Stimulated activated memory B cell treated with anti-CD40 and anti-IgM and Interleukin-4, amounts not matched to agents 10 μg/mL and 1 μg/mL and 100 μg/mL, for 72 hours (primary cell): Measurements from ENCODE around the gene DENND10.
"Not testable (repeated sequence)": the region's sequence is repeated elsewhere in the genome, so short reads cannot be mapped to it uniquely, and the experiment has no call there.

Source experiments
- ATAC-seq: fragments of 150-1000 bp; cut with Tn5 transposase; 2 replicates; pipeline ENCODE4 v1.10.0; 2021
- H3K27ac Mint-ChIP-seq: one replicate; pipeline ENCODE4 v1.8.0; 2022; ENCODE audit warnings: mild to moderate bottlenecking, mixed read lengths
- H3K27me3 Mint-ChIP-seq: one replicate; pipeline ENCODE4 v1.8.0; 2022; ENCODE audit warnings: mixed read lengths
- H3K36me3 Mint-ChIP-seq: one replicate; pipeline ENCODE4 v1.8.0; 2022; ENCODE audit warnings: mixed read lengths
- H3K4me1 Mint-ChIP-seq: one replicate; pipeline ENCODE4 v1.8.0; 2022; ENCODE audit warnings: mixed read lengths
- H3K4me3 Mint-ChIP-seq: one replicate; pipeline ENCODE4 v1.8.0; 2022; ENCODE audit warnings: mild to moderate bottlenecking, moderate library complexity, mixed read lengths
- H3K9me3 Mint-ChIP-seq: one replicate; pipeline ENCODE4 v1.8.0; 2022; ENCODE audit warnings: mixed read lengths

DENND10 gene

DNA sequence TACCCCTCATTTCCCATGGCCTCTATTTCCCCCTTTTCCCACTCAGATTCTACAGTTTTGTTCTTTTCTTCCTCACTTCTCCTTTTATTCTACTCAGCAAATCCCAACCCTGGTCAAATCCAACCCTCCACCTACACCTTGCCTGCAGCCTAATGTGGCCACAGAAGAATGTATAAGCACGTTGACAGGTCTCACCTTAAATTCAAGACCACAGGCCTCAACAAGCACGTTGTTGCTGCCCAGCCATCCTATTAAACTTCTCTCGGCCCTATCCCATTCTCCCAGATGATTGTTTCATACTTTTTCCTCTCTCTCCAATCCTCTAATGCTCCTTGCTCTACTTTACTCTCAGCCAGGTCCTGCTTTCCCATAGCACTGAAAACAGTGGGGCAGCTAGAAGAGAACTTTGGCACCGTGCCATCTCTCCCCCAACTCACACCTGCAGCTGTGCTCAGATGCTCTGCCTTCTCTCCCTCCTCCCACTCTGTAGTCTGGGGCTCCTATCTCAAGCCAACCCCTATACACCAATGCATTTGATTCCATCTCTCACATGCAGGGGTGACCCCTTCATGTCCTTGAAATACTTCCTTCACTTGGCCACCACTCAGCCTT lies 16.5 kb upstream of the DENND10 start:
- peaks cover 45% of the 10 kb centered on the region for H3K4me1 Mint-ChIP-seq
- H3K27ac Mint-ChIP-seq = peak overlapping the region; percentile 1
- ATAC-seq = no peak
- no peaks in the 10 kb centered on the region for H3K27me3 Mint-ChIP-seq
- H3K4me3 Mint-ChIP-seq = no peak overlapping the region
- H3K36me3 Mint-ChIP-seq = no peaks in the 10 kb centered on the region
- H3K9me3 Mint-ChIP-seq = no peaks in the 10 kb centered on the region

- no peaks in the 10 kb centered on the region for H3K27me3 Mint-ChIP-seq
- peak; percentile 52 for ATAC-seq
- H3K27ac Mint-ChIP-seq = peak overlapping the region; percentile 56
- no peaks in the 10 kb centered on the region for H3K9me3 Mint-ChIP-seq
- H3K36me3 Mint-ChIP-seq = no peaks in the 10 kb centered on the region
- H3K4me1 Mint-ChIP-seq = peaks cover 36% of the 10 kb centered on the region
- no peak overlapping the region for H3K4me3 Mint-ChIP-seq
Measured at GRCh38 chr10:119090026-119090795, 13.7 kb upstream of the DENND10 start.

- Mint-ChIP-seq H3K27me3 (no peaks in the 10 kb centered on the region), H3K27ac (peak overlapping the region; percentile 56), H3K9me3 (no peaks in the 10 kb centered on the region), H3K4me3 (no peak overlapping the region), H3K36me3 (no peaks in the 10 kb centered on the region), H3K4me1 (peaks cover 34% of the 10 kb centered on the region)
- ATAC-seq = peak; percentile 82
Measured at GRCh38 chr10:119090968-119091367, 12.9 kb upstream of the DENND10 start.

DNA sequence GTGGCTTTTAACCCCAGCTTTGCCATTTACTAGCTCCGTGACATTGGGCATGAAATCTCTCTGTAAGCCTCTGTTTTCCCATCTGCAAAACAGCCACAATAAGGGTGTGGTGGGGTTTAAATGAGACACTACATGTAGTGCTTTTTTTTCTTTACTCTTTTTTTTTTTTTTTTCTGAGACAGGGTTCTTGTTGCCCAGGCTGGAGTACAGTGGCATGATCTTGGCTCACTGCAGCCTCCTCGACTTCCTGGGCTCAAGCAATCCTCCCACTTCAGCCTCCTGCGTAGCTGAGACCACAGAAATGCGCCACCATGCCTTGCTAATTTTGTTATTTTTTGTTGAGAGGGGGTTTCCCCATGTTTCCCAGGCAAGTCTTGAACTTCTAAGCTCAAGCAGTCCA lies 8.3 kb upstream of the DENND10 start:
- ATAC-seq = no peak
- Mint-ChIP-seq H3K4me3 (no peak overlapping the region), H3K9me3 (no peaks in the 10 kb centered on the region), H3K27me3 (no peaks in the 10 kb centered on the region), H3K27ac (peak overlapping the region; percentile 32), H3K36me3 (no peaks in the 10 kb centered on the region), H3K4me1 (peaks cover 16% of the 10 kb centered on the region)

DNA sequence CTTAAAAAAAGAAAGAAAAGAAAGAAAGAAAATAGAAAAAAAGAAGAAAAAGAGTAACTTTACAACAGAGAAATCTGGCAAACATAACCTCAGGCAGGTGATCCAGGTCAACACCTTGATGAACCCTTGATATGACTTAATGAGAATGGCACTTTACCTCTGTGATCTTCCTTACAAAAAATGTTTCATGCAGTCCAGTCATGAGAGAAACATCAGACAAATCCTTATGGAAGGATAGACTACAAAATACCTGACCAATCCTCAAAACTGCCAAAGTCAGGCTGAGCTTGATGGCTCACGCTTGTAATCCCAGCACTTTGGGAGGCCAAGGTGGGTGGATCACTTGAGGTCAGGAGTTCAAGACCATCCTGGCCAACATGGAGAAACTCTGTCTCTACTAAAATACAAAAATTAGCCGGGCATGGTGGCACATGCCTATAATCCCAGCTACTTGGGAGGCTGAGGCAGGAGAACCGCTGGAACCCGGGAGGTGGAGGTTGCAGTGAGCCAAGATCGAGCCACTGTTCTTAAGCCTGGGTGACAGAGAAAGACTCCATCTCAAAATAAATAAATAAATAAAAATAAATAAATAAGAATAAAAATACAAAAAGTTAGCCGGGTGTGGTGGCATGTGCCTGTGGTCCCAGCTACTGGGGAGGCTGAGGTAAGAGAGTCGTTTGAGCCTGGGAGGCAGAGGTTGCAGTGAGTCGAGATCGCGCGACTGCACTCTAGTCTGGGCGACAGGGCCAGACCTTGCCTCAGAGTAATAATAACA lies 7.1 kb upstream of the DENND10 start:
- not testable (repeated sequence) for H3K27ac Mint-ChIP-seq, H3K9me3 Mint-ChIP-seq, H3K4me3 Mint-ChIP-seq, ATAC-seq, H3K27me3 Mint-ChIP-seq, H3K36me3 Mint-ChIP-seq
- peaks cover 12% of the 10 kb centered on the region for H3K4me1 Mint-ChIP-seq

DNA sequence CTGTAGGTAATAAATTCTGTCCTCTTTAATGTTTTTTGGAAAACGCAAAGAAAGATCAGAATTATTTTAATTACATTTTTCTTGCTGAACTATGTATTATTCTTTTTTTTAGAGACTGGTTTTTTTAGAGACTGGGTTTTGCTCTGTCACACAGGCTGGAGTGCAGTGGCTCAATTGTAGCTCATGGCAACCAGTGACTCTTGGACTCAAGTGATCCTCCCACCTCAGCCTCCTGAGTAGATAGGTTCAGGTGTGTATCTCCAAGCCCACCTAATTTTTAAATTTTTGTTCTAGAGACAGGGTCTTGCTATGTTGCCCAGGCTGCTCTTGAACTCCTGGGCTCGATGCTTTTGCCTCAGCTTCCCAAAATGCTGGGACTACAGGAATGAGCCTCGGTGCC lies 5.3 kb upstream of the DENND10 start:
- Mint-ChIP-seq H3K4me1 (peaks cover 29% of the 10 kb centered on the region), H3K4me3 (no peak overlapping the region)

DNA sequence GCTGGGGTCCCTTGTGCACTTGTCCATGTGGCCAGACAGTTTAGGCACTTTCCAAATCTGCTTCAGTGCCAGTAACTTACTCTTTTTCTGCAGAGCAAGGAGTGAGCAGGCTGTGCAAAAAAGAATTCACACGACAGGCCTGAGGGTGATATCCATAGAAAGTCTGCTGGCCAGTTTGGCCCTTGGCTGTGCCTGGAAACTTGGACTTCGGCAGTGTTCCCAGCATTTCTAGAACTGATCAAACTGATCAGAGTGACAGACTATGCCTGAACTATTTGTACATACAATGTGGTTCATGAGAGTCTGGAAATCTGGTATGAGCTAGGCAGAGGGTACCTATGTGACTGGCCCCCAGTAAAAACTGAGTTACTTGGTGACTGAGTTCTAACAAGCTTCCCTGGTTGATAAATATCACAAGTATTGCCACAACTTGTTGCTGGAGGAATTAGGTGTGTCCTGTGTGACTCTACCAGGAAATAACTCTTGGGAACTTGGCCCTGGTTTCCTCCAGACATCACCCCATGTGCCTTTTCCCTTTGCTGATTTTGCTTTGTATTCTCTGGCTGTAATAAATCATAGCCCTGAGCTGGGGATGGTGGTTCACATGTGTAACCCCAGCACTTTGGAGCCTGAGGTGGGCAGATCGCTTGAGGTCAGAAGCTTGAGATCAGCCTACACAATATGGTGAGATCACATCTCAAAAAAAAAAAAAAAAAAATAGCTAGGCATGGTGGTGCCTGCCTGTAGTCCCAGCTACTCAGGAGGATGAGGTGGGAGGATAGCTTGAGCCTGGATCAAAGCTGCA lies 3.3 kb upstream of the DENND10 start:
- H3K9me3 Mint-ChIP-seq = no peaks in the 10 kb centered on the region
- no peak overlapping the region for H3K4me3 Mint-ChIP-seq
- H3K27me3 Mint-ChIP-seq = no peaks in the 10 kb centered on the region
- H3K36me3 Mint-ChIP-seq = no peaks in the 10 kb centered on the region
- H3K27ac Mint-ChIP-seq = peak overlapping the region; percentile 30
- peaks cover 36% of the 10 kb centered on the region for H3K4me1 Mint-ChIP-seq
- no peak for ATAC-seq

More for the DNA sequence above, 5.3 kb upstream of the DENND10 start:
- Mint-ChIP-seq H3K27ac (no peak overlapping the region), H3K36me3 (no peaks in the 10 kb centered on the region), H3K9me3 (no peaks in the 10 kb centered on the region), H3K27me3 (no peaks in the 10 kb centered on the region)
- ATAC-seq = no peak

- no peak for ATAC-seq
- Mint-ChIP-seq H3K27me3 (no peaks in the 10 kb centered on the region), H3K36me3 (no peaks in the 10 kb centered on the region), H3K27ac (peak overlapping the region; percentile 58), H3K9me3 (no peaks in the 10 kb centered on the region), H3K4me3 (peak overlapping the region; percentile 8), H3K4me1 (peaks cover 28% of the 10 kb centered on the region)
Measured at GRCh38 chr10:119101366-119102098, 2.4 kb upstream of the DENND10 start.

DNA sequence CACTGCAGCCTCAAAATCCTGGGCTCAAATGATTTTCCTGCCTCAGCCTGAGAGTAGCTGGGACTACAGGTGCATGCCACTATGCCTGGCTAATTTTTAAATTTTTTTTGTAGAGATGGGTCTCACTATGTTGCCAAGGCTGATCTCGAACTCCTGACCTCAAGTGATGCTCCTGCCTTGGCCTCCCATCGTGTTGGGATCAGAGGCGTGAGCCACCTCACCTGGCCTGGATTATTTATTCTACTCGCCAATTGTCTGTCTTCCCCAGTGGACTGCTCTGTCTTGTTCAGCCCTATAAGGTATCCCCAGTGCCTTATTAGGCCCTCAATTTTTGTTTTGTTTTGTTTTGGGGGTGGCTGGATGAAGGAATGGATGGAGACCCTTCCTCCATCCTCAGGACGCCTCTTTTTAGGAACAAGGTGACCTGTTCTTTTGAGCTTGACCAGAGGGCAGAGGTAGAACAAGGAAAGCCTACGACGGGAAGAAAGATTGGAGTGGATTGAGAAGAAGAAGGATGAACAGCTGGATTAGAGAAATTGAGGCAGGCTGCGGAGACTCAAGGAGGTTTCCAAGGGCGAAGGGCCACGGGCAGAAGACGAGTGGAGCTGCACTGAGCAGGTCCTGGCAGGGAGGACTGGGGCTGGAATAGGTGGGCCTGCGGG lies 541 bp upstream of the DENND10 start:
- no peaks in the 10 kb centered on the region for H3K9me3 Mint-ChIP-seq
- peak overlapping the region; percentile 10 for H3K27ac Mint-ChIP-seq
- no peak for ATAC-seq
- H3K4me1 Mint-ChIP-seq = peaks cover 28% of the 10 kb centered on the region
- H3K27me3 Mint-ChIP-seq = no peaks in the 10 kb centered on the region
- H3K4me3 Mint-ChIP-seq = peak overlapping the region; percentile 67
- H3K36me3 Mint-ChIP-seq = peaks cover 2% of the 10 kb centered on the region

DNA sequence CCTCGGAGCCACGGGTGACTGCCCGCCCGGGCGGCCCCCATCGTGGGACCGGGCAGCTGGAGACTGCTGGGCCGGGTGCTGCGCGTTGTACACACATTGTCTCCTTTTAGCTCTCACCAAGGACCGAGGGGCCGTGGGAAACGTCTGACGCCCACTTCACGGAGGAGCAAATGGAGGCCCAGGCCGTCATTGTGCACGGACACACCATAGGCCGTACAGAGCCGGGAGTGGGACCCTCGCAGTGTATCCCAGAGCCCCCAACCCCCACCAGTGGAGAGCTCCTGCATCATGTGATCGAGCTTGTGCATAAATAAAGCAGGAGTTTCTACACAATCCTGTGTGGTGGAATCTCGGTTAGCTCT lies 722 bp downstream of the DENND10 start:
- no peak overlapping the region for H3K27ac Mint-ChIP-seq
- no peak for ATAC-seq

GRCh38 chr10:119105155-119105554 lies 1.2 kb downstream of the DENND10 start:
- no peak for ATAC-seq
- H3K27me3 Mint-ChIP-seq = no peaks in the 10 kb centered on the region
- no peaks in the 10 kb centered on the region for H3K9me3 Mint-ChIP-seq
- peak overlapping the region; percentile 84 for H3K4me3 Mint-ChIP-seq
- peaks cover 9% of the 10 kb centered on the region for H3K36me3 Mint-ChIP-seq
- peak overlapping the region; percentile 59 for H3K27ac Mint-ChIP-seq
- peaks cover 28% of the 10 kb centered on the region for H3K4me1 Mint-ChIP-seq

More for the DNA sequence above, 722 bp downstream of the DENND10 start:
- H3K9me3 Mint-ChIP-seq = no peaks in the 10 kb centered on the region
- H3K4me1 Mint-ChIP-seq = peaks cover 28% of the 10 kb centered on the region
- peak overlapping the region; percentile 84 for H3K4me3 Mint-ChIP-seq
- H3K36me3 Mint-ChIP-seq = peaks cover 6% of the 10 kb centered on the region
- H3K27me3 Mint-ChIP-seq = no peaks in the 10 kb centered on the region

GRCh38 chr10:119105899-119106298 lies 2.0 kb downstream of the DENND10 start:
- H3K27ac Mint-ChIP-seq, H3K9me3 Mint-ChIP-seq, H3K4me3 Mint-ChIP-seq, ATAC-seq, H3K27me3 Mint-ChIP-seq: not testable (repeated sequence)
- Mint-ChIP-seq H3K4me1 (peaks cover 28% of the 10 kb centered on the region), H3K36me3 (peaks cover 11% of the 10 kb centered on the region)

GRCh38 chr10:119107106-119107505 lies 3.2 kb downstream of the DENND10 start:
- ATAC-seq, H3K27ac Mint-ChIP-seq, H3K4me3 Mint-ChIP-seq, H3K9me3 Mint-ChIP-seq, H3K27me3 Mint-ChIP-seq: not testable (repeated sequence)
- Mint-ChIP-seq H3K4me1 (peaks cover 23% of the 10 kb centered on the region), H3K36me3 (peaks cover 14% of the 10 kb centered on the region)

GRCh38 chr10:119107771-119108170 lies 3.9 kb downstream of the DENND10 start:
- H3K27ac Mint-ChIP-seq, H3K27me3 Mint-ChIP-seq, ATAC-seq, H3K4me3 Mint-ChIP-seq, H3K9me3 Mint-ChIP-seq: not testable (repeated sequence)
- peaks cover 17% of the 10 kb centered on the region for H3K36me3 Mint-ChIP-seq
- peaks cover 16% of the 10 kb centered on the region for H3K4me1 Mint-ChIP-seq
